Measurements from ENCODE around the gene EIF3M.

DNA sequence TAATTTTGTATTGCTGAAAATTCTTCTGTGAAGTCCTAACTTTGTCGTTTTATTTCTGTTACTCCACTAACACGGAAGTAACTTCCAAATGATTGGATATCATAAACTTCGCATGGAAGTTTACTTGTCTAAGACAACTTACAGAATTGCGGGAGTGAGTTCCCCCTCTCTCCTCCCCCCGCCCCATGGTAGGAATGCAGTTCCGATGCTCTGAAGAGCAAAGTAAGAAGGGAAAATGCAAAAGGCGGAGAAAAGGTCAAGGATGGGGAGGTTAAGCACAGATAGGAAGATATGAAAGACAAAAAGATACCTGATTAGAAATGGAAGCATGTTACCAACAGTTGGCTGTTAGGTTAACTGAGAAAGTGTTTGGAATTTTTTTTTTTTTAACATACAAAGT is 1.3 kb downstream of the EIF3M start:
- TF ChIP-seq, protein P1, sequence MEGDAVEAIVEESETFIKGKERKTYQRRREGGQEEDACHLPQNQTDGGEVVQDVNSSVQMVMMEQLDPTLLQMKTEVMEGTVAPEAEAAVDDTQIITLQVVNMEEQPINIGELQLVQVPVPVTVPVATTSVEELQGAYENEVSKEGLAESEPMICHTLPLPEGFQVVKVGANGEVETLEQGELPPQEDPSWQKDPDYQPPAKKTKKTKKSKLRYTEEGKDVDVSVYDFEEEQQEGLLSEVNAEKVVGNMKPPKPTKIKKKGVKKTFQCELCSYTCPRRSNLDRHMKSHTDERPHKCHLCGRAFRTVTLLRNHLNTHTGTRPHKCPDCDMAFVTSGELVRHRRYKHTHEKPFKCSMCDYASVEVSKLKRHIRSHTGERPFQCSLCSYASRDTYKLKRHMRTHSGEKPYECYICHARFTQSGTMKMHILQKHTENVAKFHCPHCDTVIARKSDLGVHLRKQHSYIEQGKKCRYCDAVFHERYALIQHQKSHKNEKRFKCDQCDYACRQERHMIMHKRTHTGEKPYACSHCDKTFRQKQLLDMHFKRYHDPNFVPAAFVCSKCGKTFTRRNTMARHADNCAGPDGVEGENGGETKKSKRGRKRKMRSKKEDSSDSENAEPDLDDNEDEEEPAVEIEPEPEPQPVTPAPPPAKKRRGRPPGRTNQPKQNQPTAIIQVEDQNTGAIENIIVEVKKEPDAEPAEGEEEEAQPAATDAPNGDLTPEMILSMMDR (IDR thresholded peaks at IDR 0.05; ENCODE audit: poor library complexity, severe bottlenecking): no peak
- TF ChIP-seq EZH2 (IDR thresholded peaks at IDR 0.05; ENCODE audit: borderline replicate concordance, insufficient read depth, low read length, poor library complexity, severe bottlenecking) (no peak), TAF1 (IDR thresholded peaks at IDR 0.05; ENCODE audit: low read depth) (no peak), POLR2AphosphoS5 (IDR thresholded peaks at IDR 0.05) (no peak)

Measured in neural cell (in vitro differentiated cells).